ENCODE measurements around the gene DDX5. TPM values are rescaled to one million over a fixed set of nuclear protein-coding genes. Genes with fewer than 3 reads are reported as not detected.

Gene DDX5
- total RNA-seq, 3 donors from 2014 or later: 464 to 736 (median 551) TPM

- Histone ChIP-seq H3K4me1 (ENCODE audit: low read depth) (no peaks in the 10 kb centered on the region), H3K36me3 (ENCODE audit: low read depth) (no peaks in the 10 kb centered on the region), H3K9me3 (no peaks in the 10 kb centered on the region), H3K4me3 (no peak overlapping the region)
- TF ChIP-seq CTCF (IDR thresholded peaks at IDR 0.05): no peak
- no peak for ATAC-seq
- intact Hi-C loops (cut with DNase I, micrococcal nuclease): no loop called here
- no peak for DNase-seq
Observed at GRCh38 chr17:64546716-64547115, 40.6 kb upstream of the DDX5 start.

GRCh38 chr17:64544742-64545141 is 38.7 kb upstream of the DDX5 start:
- DNase-seq (no peak), ATAC-seq (no peak)
- H3K4me3 ChIP-seq: no peak overlapping the region
- no peaks in the 10 kb centered on the region for H3K36me3 ChIP-seq (ENCODE audit: low read depth)
- no peak for TF ChIP-seq CTCF (IDR thresholded peaks at IDR 0.05)
- intact Hi-C loops (cut with DNase I, micrococcal nuclease): no loop called here
- H3K4me1 ChIP-seq (ENCODE audit: low read depth): no peaks in the 10 kb centered on the region
- H3K9me3 ChIP-seq: no peaks in the 10 kb centered on the region

GRCh38 chr17:64540118-64540776 is 34.2 kb upstream of the DDX5 start:
- DNase-seq (no peak), ATAC-seq (no peak)
- Histone ChIP-seq H3K9me3 (no peaks in the 10 kb centered on the region), H3K4me3 (no peak overlapping the region), H3K36me3 (ENCODE audit: low read depth) (no peaks in the 10 kb centered on the region), H3K4me1 (ENCODE audit: low read depth) (no peaks in the 10 kb centered on the region)
- no peak for TF ChIP-seq CTCF (IDR thresholded peaks at IDR 0.05)
- intact Hi-C loops (cut with DNase I, micrococcal nuclease): no loop called here

- Histone ChIP-seq H3K36me3 (ENCODE audit: low read depth) (no peaks in the 10 kb centered on the region), H3K9me3 (no peaks in the 10 kb centered on the region), H3K4me3 (no peak overlapping the region), H3K4me1 (ENCODE audit: low read depth) (no peaks in the 10 kb centered on the region)
- DNase-seq: no peak
- no peak for TF ChIP-seq CTCF (IDR thresholded peaks at IDR 0.05)
- intact Hi-C loops (cut with DNase I, micrococcal nuclease): no loop called here
- ATAC-seq: no peak
Observed at GRCh38 chr17:64538508-64539130, 32.5 kb upstream of the DDX5 start.

GRCh38 chr17:64537488-64537887 is 31.4 kb upstream of the DDX5 start:
- no peaks in the 10 kb centered on the region for H3K4me1 ChIP-seq (ENCODE audit: low read depth)
- intact Hi-C loops (cut with DNase I, micrococcal nuclease): no loop called here
- H3K36me3 ChIP-seq (ENCODE audit: low read depth): peaks cover 6% of the 10 kb centered on the region
- DNase-seq (no peak), ATAC-seq (no peak)
- H3K4me3 ChIP-seq: no peak overlapping the region
- TF ChIP-seq CTCF (IDR thresholded peaks at IDR 0.05): no peak
- H3K9me3 ChIP-seq: no peaks in the 10 kb centered on the region

Data from mucosa of descending colon (tissue), 3 donors.